NB4 (cell line): Measurements from ENCODE around the gene P2RX3.
"Not testable (repeated sequence)": the region's sequence is repeated elsewhere in the genome, so short reads cannot be mapped to it uniquely, and the experiment has no call there.

Experiments used
- DNase-seq: peaks from one replicate; pipeline ENCODE4 v3.0.0; 2010; ENCODE audit warnings: low read depth
- H3K4me3 ChIP-seq: one replicate; pipeline ENCODE4 v1.5.1; 2011; ENCODE audit warnings: mild to moderate bottlenecking, low read depth, low read length, moderate library complexity
- MYC ChIP-seq: IDR thresholded peaks from 2 replicates; pipeline ENCODE4 v1.6.1; 2011; ENCODE audit warnings: low read depth, low read length
- POLR2A ChIP-seq: IDR thresholded peaks from 2 replicates; pipeline ENCODE4 v1.6.1; 2011; ENCODE audit warnings: mild to moderate bottlenecking; ENCODE audit not compliant: insufficient read length; ENCODE audit errors: extremely low read depth
- TF ChIP-seq, protein P1 (sequence below): IDR thresholded peaks from 2 replicates; pipeline ENCODE4 v1.6.1; 2011; ENCODE audit warnings: low read depth, low read length
- TF ChIP-seq, protein P2 (sequence below): IDR thresholded peaks from one replicate; pipeline ENCODE4 v1.5.1; 2012; ENCODE audit warnings: low read depth, low read length

Gene P2RX3

DNA sequence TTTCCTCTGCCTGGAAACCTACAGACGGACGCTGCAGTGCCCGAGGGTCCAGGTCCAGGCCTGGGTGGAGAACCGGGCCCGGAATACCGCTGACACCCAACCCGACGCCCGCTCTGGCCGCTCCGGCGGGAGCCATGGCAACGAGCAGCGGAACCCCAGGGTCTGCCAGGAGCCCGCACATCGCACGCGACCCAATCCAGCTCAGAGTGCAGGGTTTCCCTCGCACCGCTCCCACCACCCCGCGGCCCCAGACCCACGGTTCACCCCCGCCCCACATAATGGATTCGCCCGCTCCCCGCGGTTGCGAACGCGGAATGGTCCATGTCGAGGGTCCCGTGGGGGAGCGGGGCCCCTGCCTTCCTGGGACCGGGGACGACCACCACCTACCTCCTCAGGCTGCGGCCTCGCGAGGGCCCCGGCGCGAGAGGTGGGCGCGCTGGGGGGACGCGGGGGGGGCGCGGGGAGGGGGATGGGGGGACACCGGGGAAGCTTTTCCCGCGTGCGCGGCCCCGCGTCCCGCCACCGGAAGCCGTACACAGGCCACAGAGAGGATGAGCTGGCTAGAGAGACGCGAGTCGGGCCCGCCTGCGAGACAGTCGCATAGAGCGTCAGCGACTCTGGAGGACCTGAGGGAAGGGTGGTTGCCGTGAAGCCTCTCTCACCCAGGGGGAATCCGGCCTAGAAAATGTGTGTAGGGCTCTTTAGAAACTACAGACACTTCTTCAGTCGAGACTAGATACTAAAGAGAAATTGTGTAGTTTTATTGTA lies 2.6 kb upstream of the P2RX3 start, which contains the start of gene SSRP1:
Gene SSRP1, minus strand, starts transcription at position 550 of the 768 bp plus-strand sequence. CDS start 771 bp downstream, outside the sequence.
- peak; percentile 94 for DNase-seq
- peak within 1 kb of the TSS; percentile 96 for H3K4me3 ChIP-seq
- TF ChIP-seq, protein P1, sequence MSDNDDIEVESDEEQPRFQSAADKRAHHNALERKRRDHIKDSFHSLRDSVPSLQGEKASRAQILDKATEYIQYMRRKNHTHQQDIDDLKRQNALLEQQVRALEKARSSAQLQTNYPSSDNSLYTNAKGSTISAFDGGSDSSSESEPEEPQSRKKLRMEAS, result peak; percentile 72
- TF ChIP-seq, protein P2, sequence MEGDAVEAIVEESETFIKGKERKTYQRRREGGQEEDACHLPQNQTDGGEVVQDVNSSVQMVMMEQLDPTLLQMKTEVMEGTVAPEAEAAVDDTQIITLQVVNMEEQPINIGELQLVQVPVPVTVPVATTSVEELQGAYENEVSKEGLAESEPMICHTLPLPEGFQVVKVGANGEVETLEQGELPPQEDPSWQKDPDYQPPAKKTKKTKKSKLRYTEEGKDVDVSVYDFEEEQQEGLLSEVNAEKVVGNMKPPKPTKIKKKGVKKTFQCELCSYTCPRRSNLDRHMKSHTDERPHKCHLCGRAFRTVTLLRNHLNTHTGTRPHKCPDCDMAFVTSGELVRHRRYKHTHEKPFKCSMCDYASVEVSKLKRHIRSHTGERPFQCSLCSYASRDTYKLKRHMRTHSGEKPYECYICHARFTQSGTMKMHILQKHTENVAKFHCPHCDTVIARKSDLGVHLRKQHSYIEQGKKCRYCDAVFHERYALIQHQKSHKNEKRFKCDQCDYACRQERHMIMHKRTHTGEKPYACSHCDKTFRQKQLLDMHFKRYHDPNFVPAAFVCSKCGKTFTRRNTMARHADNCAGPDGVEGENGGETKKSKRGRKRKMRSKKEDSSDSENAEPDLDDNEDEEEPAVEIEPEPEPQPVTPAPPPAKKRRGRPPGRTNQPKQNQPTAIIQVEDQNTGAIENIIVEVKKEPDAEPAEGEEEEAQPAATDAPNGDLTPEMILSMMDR, result no peak
- TF ChIP-seq POLR2A (peak; percentile 63), MYC (peak; percentile 92)

DNA sequence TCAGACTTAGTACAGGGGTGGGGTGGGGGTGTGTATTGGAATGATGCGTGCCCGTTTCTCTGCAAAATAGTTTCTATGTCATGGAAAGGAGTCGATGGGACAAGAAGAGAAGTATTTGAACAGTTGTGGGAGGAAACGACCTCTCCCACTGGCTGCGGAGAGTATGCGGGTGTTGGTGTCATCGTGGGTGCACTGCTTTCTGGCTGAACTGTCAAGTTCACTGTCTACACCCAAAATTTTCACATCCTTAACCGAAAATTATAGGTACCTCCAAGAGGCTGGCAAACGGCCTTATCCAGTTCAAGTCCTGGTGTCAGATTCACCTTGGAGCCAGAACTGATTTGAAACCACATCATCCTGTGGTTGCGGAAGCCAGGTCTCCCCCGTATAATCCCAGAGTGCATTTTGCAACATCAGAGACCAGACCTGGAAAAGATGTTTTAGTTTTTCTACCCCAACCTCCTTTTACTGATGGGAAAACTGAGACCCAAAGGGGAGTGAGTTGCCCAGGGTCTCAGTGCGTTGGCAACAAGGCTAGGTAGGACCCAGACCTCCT lies 2.0 kb upstream of the P2RX3 start:
- TF ChIP-seq POLR2A (no peak), MYC (no peak)
- TF ChIP-seq, protein P1, result no peak
- peak overlapping the region; percentile 96 for H3K4me3 ChIP-seq
- no peak for DNase-seq

DNA sequence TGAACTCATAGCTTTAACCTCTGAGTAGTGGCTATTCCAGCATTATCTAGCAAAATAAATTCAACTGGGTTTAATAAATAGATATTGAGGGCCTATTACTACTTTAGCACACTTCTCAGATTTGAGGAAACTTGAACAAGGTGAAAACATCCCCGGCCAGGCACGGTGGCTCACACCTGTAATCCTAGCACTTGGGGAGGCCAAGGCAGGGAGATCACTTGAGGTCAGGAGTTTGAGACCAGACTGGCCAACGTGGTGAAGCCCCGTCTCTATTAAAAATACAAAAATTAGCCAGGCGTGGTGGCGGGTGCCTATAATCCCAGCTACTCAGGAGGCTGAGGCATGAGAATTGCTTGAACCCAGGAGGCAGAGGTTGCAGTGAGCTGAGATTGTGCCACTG lies 1.3 kb upstream of the P2RX3 start:
- DNase-seq, H3K4me3 ChIP-seq: not testable (repeated sequence)

DNA sequence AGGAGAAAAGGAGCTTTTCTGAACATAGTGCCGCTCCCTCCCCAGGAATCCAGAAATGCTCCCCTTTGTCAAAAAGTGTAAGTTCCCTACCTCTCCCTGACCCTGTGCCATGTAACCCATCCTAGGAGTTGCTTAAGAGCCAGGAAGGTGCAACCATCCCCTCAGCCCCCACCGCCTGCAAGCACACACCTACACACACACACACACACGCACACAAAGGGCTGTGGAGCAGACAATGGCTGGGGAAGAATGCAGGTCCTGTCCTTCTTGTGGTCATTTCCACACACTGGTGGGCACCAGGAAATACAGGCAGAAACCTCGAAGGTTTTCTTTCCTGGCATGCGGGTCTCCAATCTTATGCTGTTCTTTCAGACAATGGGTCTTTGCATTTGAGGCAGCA lies 1.2 kb downstream of the P2RX3 start:
- TF ChIP-seq, protein P2, result no peak
- no peak for TF ChIP-seq POLR2A
- TF ChIP-seq MYC, result no peak
- TF ChIP-seq, protein P1, result no peak
- DNase-seq, result no peak
- no peak overlapping the region for H3K4me3 ChIP-seq

DNA sequence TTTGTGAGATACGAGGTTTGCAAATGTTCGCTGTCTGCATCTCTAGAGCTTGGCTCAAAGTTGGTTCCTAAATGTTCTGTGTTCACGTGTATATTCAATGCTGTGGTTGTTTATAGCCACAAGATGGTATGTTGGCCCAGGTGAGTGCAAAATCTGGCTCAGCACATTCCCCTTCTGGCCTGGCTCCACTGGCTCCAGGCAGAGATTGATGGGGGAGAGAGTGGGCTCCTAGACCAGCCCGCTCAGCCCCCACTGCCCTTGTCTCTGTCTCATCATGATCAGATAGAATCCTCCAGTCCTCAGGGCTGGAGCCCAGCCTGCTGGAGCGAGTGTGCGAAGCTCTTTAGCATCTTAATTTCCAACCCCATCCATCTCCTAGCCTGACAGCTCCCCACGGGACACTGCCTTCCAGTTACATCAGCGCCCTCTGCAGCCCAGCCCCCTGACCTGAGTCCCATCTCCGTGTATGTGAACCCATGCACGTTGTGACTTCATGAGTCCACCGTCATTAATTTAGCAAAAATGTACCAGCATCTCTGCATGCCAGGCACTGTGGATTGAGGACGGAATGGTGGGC lies 2.0 kb downstream of the P2RX3 start:
- peak; percentile 62 for DNase-seq
- H3K4me3 ChIP-seq, result no peak overlapping the region
- TF ChIP-seq, protein P2, result peak; percentile 42
- TF ChIP-seq, protein P1, result no peak

DNA sequence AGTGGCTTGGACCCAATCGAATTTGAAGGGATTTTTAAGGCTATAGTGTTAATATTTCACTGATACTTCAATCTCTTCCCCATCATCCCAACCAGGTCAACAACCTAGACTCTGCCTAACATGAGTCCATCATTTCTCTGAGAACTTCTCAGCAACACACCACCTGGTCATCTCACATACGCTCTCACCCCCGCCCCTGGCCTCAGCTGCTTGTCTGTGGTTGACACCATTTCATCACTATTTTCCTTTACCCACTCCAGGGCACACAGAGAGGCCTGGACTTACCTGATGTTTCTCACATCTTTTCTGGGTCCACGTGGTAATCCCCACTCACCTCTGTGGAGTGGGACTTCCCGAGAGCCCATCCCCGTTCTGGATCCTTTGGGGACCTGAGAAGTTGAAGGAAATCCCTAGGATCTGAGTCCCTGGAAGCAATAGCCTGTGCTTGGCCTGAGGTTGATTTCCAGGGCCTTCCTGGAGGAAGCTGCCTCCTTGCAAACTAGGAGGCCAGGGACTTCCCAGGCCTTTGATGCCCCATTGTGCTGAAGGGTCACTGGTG lies 3.2 kb downstream of the P2RX3 start:
- H3K4me3 ChIP-seq, result no peak overlapping the region
- no peak for DNase-seq
- no peak for TF ChIP-seq MYC
- TF ChIP-seq, protein P2, result no peak
